DND-41 (cell line): ENCODE results near the gene AADAT.

Experiments
- CTCF ChIP-seq: IDR thresholded peaks from 2 replicates; pipeline ENCODE4 v1.5.1; 2012; ENCODE audit warnings: borderline replicate concordance, low read length, moderate library complexity, mild to moderate bottlenecking; ENCODE audit not compliant: poor library complexity, severe bottlenecking; ENCODE audit errors: extremely low read depth
- EZH2 ChIP-seq: IDR thresholded peaks from 3 replicates; pipeline ENCODE4 v1.6.1; 2012; ENCODE audit warnings: borderline replicate concordance, low read depth, mild to moderate bottlenecking, moderate library complexity, low read length, inconsistent platforms; ENCODE audit not compliant: severe bottlenecking

- TF ChIP-seq CTCF (no peak), EZH2 (no peak)
Observed at GRCh38 chr4:170090352-170091052, 746 bp upstream of the AADAT start.
